Mucosa of descending colon (tissue), 3 donors: Measurements from ENCODE around the gene ULK1. TPM values are rescaled to one million over a fixed set of nuclear protein-coding genes. Genes with fewer than 3 reads are reported as not detected.

Experiments used
- ATAC-seq: fragments of 200-7000 bp; cut with Tn5 transposase; one replicate; pipeline ENCODE4 v1.9.1; 2020; ENCODE audit warnings: mild to moderate bottlenecking, moderate library complexity
- DNase-seq, 3 donors: peaks; one replicate each; pipeline ENCODE4 v3.0.0-alpha.2; 2020
- H3K36me3 ChIP-seq: fragments of 200-600 bp; one replicate; pipeline ENCODE4 v1.8.0; 2021; ENCODE audit warnings: low read depth, mild to moderate bottlenecking
- H3K4me1 ChIP-seq: fragments of 200-600 bp; one replicate; pipeline ENCODE4 v1.8.0; 2021; ENCODE audit warnings: low read depth, mild to moderate bottlenecking
- H3K4me3 ChIP-seq: fragments of 200-600 bp; one replicate; pipeline ENCODE4 v1.8.0; 2021; ENCODE audit warnings: mild to moderate bottlenecking
- H3K9me3 ChIP-seq: fragments of 200-600 bp; one replicate; pipeline ENCODE4 v1.8.0; 2021; ENCODE audit warnings: mild to moderate bottlenecking
- CTCF ChIP-seq: fragments of 200-600 bp; IDR thresholded peaks from one replicate; pipeline ENCODE4 v1.8.0; 2022; ENCODE audit warnings: antibody characterized with exemption, mild to moderate bottlenecking
- intact Hi-C, 2 donors: fragments of 100-400 bp; cut with DNase I in 1 of 2; cut with micrococcal nuclease in 1 of 2; formaldehyde crosslinking; loops; one replicate each; pipeline versions ENCODE4 v1.11.0 to v1.11.1; 2022; cut with DNase I, micrococcal nuclease
- total RNA-seq, 3 donors: library from RNA; stranded (reverse); fragmentation: NEBNext Ultra II Directional in 2 of 3; extraction: Animal tissue kit (Norgen Biotek cat#: 25700) in 2 of 3; gene quantifications; one replicate each; pipeline versions ENCODE4 v1.2.1 to v1.2.4, GENCODE V29; 2021 to 2023
- donor health status: DM: no; HTN: no; CAD: no; lungs with moderate emphysema.
- donor health status: DM: no; HTN: no; CAD: no.
- donor health status: DM: no; HTN: yes; CAD: no.

Gene ULK1
- total RNA-seq, 3 donors from 2014 or later: 20.0 to 60.4 (median 28.3) TPM

GRCh38 chr12:131849700-131850553 is 44.5 kb upstream of the ULK1 start:
- DNase-seq (peak in 1 of 3 donors; percentile 43), ATAC-seq (no peak)
- Histone ChIP-seq H3K4me1 (no peaks in the 10 kb centered on the region), H3K9me3 (no peaks in the 10 kb centered on the region), H3K36me3 (no peaks in the 10 kb centered on the region), H3K4me3 (no peak overlapping the region)
- no peak for TF ChIP-seq CTCF
- intact Hi-C loops: no loop called here

GRCh38 chr12:131850856-131851559 is 43.4 kb upstream of the ULK1 start:
- TF ChIP-seq CTCF: no peak
- H3K9me3 ChIP-seq: no peaks in the 10 kb centered on the region
- intact Hi-C loops: no loop called here
- no peaks in the 10 kb centered on the region for H3K4me1 ChIP-seq
- peak in 1 of 3 donors; percentile 48 for DNase-seq
- ATAC-seq: no peak
- H3K36me3 ChIP-seq: no peaks in the 10 kb centered on the region
- no peak overlapping the region for H3K4me3 ChIP-seq

- no peak for TF ChIP-seq CTCF
- H3K4me1 ChIP-seq: no peaks in the 10 kb centered on the region
- intact Hi-C loops: no loop called here
- no peaks in the 10 kb centered on the region for H3K36me3 ChIP-seq
- H3K9me3 ChIP-seq: no peaks in the 10 kb centered on the region
- no peak for ATAC-seq
- H3K4me3 ChIP-seq: no peak overlapping the region
- peak in 2 of 3 donors; percentile 8 to 38 for DNase-seq
Observed at GRCh38 chr12:131851741-131852550, 42.5 kb upstream of the ULK1 start.

GRCh38 chr12:131852551-131853299 is 41.7 kb upstream of the ULK1 start:
- Histone ChIP-seq H3K36me3 (no peaks in the 10 kb centered on the region), H3K4me3 (no peak overlapping the region), H3K9me3 (no peaks in the 10 kb centered on the region), H3K4me1 (no peaks in the 10 kb centered on the region)
- ATAC-seq (peak; percentile 7), DNase-seq (peak in 1 of 3 donors; percentile 27)
- intact Hi-C loops: no loop called here
- TF ChIP-seq CTCF: no peak
